ENCODE measurements around the gene RAD51AP2.
"Not testable (repeated sequence)": the region's sequence is repeated elsewhere in the genome, so short reads cannot be mapped to it uniquely, and the experiment has no call there.

DNA sequence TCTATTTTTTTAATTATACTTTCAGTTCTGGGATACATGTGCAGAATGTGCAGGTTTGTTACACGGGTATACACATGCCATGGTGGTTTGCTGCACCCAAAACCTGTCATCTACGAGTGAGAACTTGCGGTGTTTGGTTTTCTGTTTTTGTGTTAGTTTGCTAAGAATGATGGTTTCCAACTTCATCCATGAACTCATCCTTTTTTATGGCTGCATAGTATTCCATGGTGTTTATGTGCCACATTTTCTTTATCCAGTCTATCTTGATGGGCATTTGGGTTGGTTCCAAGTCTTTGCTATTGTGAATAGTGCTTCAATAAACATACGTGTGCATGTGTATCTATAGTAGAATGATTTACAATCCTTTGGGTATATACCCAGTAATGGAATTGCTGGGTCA lies 29.6 kb downstream of the RAD51AP2 start:
- TF ChIP-seq GABPA (IDR thresholded peaks at IDR 0.05; ENCODE audit: borderline replicate concordance, insufficient read depth, low read length); ZNF274 (IDR thresholded peaks at IDR 0.05; ENCODE audit: borderline replicate concordance, extremely low read depth, low read length); EP300 (IDR thresholded peaks at IDR 0.05; ENCODE audit: borderline replicate concordance in 1 of 2, low read depth in 2 of 2, low read length in 2 of 2); CBX5 (IDR thresholded peaks at IDR 0.05; ENCODE audit: low read depth, low read length); POLR2A (IDR thresholded peaks at IDR 0.05; ENCODE audit: control extremely low read depth in 1 of 2, low read depth in 2 of 2, low read length in 2 of 2); EZH2 (IDR thresholded peaks at IDR 0.05; ENCODE audit: low read depth, low read length, severe bottlenecking); USF2 (IDR thresholded peaks at IDR 0.05; ENCODE audit: low read length); TBP (IDR thresholded peaks at IDR 0.05; ENCODE audit: low read depth, low read length); SP2 (IDR thresholded peaks at IDR 0.05; ENCODE audit: low read length); PHF8 (conservative IDR thresholded peaks at IDR 0.05; ENCODE audit: low read depth, low read length); CREB1 (IDR thresholded peaks at IDR 0.05): not testable (repeated sequence)
- TF ChIP-seq, protein P1, sequence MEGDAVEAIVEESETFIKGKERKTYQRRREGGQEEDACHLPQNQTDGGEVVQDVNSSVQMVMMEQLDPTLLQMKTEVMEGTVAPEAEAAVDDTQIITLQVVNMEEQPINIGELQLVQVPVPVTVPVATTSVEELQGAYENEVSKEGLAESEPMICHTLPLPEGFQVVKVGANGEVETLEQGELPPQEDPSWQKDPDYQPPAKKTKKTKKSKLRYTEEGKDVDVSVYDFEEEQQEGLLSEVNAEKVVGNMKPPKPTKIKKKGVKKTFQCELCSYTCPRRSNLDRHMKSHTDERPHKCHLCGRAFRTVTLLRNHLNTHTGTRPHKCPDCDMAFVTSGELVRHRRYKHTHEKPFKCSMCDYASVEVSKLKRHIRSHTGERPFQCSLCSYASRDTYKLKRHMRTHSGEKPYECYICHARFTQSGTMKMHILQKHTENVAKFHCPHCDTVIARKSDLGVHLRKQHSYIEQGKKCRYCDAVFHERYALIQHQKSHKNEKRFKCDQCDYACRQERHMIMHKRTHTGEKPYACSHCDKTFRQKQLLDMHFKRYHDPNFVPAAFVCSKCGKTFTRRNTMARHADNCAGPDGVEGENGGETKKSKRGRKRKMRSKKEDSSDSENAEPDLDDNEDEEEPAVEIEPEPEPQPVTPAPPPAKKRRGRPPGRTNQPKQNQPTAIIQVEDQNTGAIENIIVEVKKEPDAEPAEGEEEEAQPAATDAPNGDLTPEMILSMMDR (IDR thresholded peaks at IDR 0.05; ENCODE audit: control extremely low read depth in 1 of 3, insufficient read depth in 1 of 3, low read depth in 1 of 3, low read length in 3 of 3) = not testable (repeated sequence)
- TF ChIP-seq, protein P2, sequence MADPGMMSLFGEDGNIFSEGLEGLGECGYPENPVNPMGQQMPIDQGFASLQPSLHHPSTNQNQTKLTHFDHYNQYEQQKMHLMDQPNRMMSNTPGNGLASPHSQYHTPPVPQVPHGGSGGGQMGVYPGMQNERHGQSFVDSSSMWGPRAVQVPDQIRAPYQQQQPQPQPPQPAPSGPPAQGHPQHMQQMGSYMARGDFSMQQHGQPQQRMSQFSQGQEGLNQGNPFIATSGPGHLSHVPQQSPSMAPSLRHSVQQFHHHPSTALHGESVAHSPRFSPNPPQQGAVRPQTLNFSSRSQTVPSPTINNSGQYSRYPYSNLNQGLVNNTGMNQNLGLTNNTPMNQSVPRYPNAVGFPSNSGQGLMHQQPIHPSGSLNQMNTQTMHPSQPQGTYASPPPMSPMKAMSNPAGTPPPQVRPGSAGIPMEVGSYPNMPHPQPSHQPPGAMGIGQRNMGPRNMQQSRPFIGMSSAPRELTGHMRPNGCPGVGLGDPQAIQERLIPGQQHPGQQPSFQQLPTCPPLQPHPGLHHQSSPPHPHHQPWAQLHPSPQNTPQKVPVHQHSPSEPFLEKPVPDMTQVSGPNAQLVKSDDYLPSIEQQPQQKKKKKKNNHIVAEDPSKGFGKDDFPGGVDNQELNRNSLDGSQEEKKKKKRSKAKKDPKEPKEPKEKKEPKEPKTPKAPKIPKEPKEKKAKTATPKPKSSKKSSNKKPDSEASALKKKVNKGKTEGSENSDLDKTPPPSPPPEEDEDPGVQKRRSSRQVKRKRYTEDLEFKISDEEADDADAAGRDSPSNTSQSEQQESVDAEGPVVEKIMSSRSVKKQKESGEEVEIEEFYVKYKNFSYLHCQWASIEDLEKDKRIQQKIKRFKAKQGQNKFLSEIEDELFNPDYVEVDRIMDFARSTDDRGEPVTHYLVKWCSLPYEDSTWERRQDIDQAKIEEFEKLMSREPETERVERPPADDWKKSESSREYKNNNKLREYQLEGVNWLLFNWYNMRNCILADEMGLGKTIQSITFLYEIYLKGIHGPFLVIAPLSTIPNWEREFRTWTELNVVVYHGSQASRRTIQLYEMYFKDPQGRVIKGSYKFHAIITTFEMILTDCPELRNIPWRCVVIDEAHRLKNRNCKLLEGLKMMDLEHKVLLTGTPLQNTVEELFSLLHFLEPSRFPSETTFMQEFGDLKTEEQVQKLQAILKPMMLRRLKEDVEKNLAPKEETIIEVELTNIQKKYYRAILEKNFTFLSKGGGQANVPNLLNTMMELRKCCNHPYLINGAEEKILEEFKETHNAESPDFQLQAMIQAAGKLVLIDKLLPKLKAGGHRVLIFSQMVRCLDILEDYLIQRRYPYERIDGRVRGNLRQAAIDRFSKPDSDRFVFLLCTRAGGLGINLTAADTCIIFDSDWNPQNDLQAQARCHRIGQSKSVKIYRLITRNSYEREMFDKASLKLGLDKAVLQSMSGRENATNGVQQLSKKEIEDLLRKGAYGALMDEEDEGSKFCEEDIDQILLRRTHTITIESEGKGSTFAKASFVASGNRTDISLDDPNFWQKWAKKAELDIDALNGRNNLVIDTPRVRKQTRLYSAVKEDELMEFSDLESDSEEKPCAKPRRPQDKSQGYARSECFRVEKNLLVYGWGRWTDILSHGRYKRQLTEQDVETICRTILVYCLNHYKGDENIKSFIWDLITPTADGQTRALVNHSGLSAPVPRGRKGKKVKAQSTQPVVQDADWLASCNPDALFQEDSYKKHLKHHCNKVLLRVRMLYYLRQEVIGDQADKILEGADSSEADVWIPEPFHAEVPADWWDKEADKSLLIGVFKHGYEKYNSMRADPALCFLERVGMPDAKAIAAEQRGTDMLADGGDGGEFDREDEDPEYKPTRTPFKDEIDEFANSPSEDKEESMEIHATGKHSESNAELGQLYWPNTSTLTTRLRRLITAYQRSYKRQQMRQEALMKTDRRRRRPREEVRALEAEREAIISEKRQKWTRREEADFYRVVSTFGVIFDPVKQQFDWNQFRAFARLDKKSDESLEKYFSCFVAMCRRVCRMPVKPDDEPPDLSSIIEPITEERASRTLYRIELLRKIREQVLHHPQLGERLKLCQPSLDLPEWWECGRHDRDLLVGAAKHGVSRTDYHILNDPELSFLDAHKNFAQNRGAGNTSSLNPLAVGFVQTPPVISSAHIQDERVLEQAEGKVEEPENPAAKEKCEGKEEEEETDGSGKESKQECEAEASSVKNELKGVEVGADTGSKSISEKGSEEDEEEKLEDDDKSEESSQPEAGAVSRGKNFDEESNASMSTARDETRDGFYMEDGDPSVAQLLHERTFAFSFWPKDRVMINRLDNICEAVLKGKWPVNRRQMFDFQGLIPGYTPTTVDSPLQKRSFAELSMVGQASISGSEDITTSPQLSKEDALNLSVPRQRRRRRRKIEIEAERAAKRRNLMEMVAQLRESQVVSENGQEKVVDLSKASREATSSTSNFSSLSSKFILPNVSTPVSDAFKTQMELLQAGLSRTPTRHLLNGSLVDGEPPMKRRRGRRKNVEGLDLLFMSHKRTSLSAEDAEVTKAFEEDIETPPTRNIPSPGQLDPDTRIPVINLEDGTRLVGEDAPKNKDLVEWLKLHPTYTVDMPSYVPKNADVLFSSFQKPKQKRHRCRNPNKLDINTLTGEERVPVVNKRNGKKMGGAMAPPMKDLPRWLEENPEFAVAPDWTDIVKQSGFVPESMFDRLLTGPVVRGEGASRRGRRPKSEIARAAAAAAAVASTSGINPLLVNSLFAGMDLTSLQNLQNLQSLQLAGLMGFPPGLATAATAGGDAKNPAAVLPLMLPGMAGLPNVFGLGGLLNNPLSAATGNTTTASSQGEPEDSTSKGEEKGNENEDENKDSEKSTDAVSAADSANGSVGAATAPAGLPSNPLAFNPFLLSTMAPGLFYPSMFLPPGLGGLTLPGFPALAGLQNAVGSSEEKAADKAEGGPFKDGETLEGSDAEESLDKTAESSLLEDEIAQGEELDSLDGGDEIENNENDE (IDR thresholded peaks at IDR 0.05; ENCODE audit: insufficient replicate concordance, low read length) = not testable (repeated sequence)

All from H1 (cell line).